Endodermal cell (in vitro differentiated cells): Measurements from ENCODE around the gene DEFB112. TPM values are rescaled to one million over a fixed set of nuclear protein-coding genes. Genes with fewer than 3 reads are reported as not detected.
A peak's percentile ranks its signal among the peaks of the same experiment; 100 is the strongest.

Experiments
- DNase-seq: peaks from one replicate; pipeline ENCODE4 v3.0.0-alpha.2; 2017
- H3K27ac ChIP-seq: 2 replicates; pipeline ENCODE4 v1.5.1; 2013; ENCODE audit warnings: mild to moderate bottlenecking, low read depth, low read length, moderate library complexity
- H3K27me3 ChIP-seq: 2 replicates; pipeline ENCODE4 v1.6.1; 2013; ENCODE audit warnings: mild to moderate bottlenecking, low read length, moderate library complexity; ENCODE audit not compliant: insufficient read depth, control insufficient read depth, poor library complexity, severe bottlenecking
- H3K36me3 ChIP-seq: 2 replicates; pipeline ENCODE4 v1.7.0; 2013; ENCODE audit warnings: mild to moderate bottlenecking, low read length, moderate library complexity; ENCODE audit not compliant: control insufficient read depth, insufficient read depth
- H3K4me1 ChIP-seq: one replicate; pipeline ENCODE4 v1.7.0; 2013; ENCODE audit warnings: low read length; ENCODE audit not compliant: control insufficient read depth, insufficient read depth
- H3K4me3 ChIP-seq: 2 replicates; pipeline ENCODE4 v1.5.1; 2013; ENCODE audit warnings: mild to moderate bottlenecking, low read length, moderate library complexity
- H3K9ac ChIP-seq: 2 replicates; pipeline ENCODE4 v1.6.1; 2013; ENCODE audit warnings: mild to moderate bottlenecking, low read length, moderate library complexity; ENCODE audit not compliant: poor library complexity, severe bottlenecking; ENCODE audit errors: extremely low read depth
- H3K9me3 ChIP-seq: 2 replicates; pipeline ENCODE4 v1.6.1; 2013; ENCODE audit warnings: mild to moderate bottlenecking, low read length, moderate library complexity; ENCODE audit not compliant: control insufficient read depth
- H3K27ac Mint-ChIP-seq: 2 replicates; pipeline ENCODE4 v1.8.0; 2020; ENCODE audit warnings: mixed read lengths
- H3K27me3 Mint-ChIP-seq: 2 replicates; pipeline ENCODE4 v1.8.0; 2021; ENCODE audit warnings: mild to moderate bottlenecking, mixed read lengths; ENCODE audit not compliant: insufficient read depth
- H3K36me3 Mint-ChIP-seq: 2 replicates; pipeline ENCODE4 v1.8.0; 2020; ENCODE audit warnings: low read depth, mixed read lengths
- H3K4me1 Mint-ChIP-seq: 2 replicates; pipeline ENCODE4 v1.8.0; 2020; ENCODE audit warnings: mixed read lengths
- H3K4me3 Mint-ChIP-seq: 2 replicates; pipeline ENCODE4 v1.8.0; 2020; ENCODE audit warnings: mild to moderate bottlenecking, moderate library complexity, mixed read lengths
- H3K9me3 Mint-ChIP-seq: 2 replicates; pipeline ENCODE4 v1.8.0; 2020; ENCODE audit warnings: mild to moderate bottlenecking, mixed read lengths
- WGBS, 2 experiments: methylation state at CpG; one replicate each; pipeline versions ENCODE4 v1.1.5 to v1.1.7; 2013; ENCODE audit warnings: missing lambda C conversion rate in 2 of 2, mixed read lengths in 1 of 2; ENCODE audit not compliant: insufficient coverage in 1 of 2, insufficient read length in 1 of 2; 5-methylcytosine and 5-hydroxymethylcytosine counted together
- total RNA-seq, 2 donors: library from RNA; stranded (reverse); fragmentation: NEBNext Ultra II Directional in 1 of 2; extraction: Animal tissue kit (Norgen Biotek cat#: 25700) in 1 of 2; gene quantifications; 2 replicates in 1 of 2; 3 replicates in 1 of 2; pipeline ENCODE4 v1.2.1, GENCODE V29; 2021
- TF ChIP-seq, protein P1 (sequence below): fragments of 200-600 bp; sonication (generic); conservative IDR thresholded peaks from 2 replicates; pipeline ENCODE4 v1.5.0; 2021; ENCODE audit warnings: antibody characterized with exemption, mild to moderate bottlenecking

Gene DEFB112
- total RNA-seq, 2 donors from 2014 or later = not detected

DNA sequence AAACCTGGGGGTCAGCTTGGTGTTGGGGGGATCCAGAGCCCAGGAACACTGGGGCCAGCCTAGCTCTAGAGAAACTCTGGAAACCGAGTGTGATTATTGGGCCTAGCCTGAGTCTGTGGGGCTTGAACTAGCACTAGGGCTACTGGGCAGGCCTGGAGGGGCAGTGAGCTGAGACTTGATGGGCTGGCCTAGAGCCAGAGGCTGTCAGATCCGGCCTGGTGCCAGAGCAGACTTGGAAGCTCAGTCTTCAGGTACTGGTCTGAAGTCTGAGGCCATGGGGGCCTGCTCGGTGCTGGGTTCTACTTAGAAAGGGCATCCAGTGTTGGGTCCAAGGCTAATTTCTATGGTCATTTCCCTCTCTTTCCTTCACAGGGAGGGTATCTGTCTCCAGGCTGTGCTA lies 2.7 kb downstream of the DEFB112 start:
- DNase-seq = no peak
- no peaks in the 10 kb centered on the region for H3K4me1 ChIP-seq
- no peak overlapping the region for H3K9ac ChIP-seq
- Mint-ChIP-seq H3K4me3 (no peak overlapping the region), H3K9me3 (no peaks in the 10 kb centered on the region), H3K27ac (no peak overlapping the region), H3K36me3 (no peaks in the 10 kb centered on the region), H3K27me3 (no peaks in the 10 kb centered on the region), H3K4me1 (no peaks in the 10 kb centered on the region)
- no peak overlapping the region for H3K27ac ChIP-seq
- TF ChIP-seq, protein P1, sequence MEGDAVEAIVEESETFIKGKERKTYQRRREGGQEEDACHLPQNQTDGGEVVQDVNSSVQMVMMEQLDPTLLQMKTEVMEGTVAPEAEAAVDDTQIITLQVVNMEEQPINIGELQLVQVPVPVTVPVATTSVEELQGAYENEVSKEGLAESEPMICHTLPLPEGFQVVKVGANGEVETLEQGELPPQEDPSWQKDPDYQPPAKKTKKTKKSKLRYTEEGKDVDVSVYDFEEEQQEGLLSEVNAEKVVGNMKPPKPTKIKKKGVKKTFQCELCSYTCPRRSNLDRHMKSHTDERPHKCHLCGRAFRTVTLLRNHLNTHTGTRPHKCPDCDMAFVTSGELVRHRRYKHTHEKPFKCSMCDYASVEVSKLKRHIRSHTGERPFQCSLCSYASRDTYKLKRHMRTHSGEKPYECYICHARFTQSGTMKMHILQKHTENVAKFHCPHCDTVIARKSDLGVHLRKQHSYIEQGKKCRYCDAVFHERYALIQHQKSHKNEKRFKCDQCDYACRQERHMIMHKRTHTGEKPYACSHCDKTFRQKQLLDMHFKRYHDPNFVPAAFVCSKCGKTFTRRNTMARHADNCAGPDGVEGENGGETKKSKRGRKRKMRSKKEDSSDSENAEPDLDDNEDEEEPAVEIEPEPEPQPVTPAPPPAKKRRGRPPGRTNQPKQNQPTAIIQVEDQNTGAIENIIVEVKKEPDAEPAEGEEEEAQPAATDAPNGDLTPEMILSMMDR = no peak
- H3K4me3 ChIP-seq = no peak overlapping the region
- no peaks in the 10 kb centered on the region for H3K9me3 ChIP-seq
- no peaks in the 10 kb centered on the region for H3K36me3 ChIP-seq
- no peaks in the 10 kb centered on the region for H3K27me3 ChIP-seq
- WGBS, 2 experiments = 89% methylated on average over 3 of the region's 3 CpGs; no CpG with 5 or more reads in 1 of the 2 experiments

DNA sequence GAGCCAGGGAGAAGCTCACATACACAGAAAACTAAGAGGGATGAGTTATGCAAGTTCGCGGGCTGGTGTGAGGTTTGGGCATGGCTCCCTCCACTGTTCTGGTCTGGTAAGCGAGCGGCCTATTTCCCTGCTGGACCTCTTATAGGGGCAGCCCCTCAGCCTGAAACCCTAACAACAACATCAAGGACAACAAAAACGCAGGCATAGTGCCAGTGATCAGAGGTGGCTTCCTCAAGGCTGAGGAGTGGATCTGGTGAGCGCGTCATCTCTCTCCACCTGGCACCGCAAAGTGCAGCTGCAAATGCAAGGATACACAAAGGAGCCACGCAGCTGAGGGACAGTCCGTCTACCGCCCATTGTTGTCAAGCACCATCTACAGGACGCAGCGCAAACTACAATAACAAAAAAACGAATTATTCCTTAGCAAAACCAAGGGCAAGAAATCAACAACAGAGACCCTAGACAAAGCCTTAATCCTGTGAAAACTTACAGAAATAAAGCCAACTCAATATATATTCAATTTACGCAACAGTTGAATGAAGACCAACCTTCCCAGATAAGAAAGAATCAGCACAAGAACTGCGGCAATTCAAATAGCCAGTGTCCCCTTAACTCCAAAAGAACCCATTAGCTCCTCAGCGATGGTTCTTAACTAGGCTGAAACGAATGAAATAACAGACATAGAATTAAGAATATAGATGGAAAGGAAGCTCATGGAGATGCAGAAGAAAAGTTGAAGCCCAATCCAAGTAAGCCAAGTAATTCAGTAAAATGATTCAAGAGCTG lies 18.8 kb downstream of the DEFB112 start:
- H3K36me3 Mint-ChIP-seq = no peaks in the 10 kb centered on the region
- no peak overlapping the region for H3K27ac ChIP-seq

DNA sequence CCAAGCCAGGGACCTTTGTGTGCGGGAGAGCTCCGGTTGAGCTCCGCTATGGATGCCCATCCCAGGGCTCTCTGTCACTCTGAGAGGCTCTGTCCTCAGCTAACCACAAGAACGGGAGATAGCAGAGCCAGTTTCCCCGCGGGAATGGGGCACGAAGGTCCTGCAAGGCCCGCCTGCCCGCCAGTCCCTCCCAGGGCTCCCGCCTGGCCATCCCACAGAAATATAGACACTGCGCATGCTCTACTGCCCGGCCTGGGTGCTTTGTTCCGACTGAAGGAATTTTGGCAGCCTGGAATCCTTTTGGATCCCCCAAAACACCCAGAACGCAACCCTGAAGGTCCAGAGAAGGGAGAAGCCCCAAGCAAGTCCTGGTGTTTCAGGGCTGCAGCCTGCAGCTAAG lies 19.4 kb downstream of the DEFB112 start:
- Mint-ChIP-seq H3K9me3 (no peaks in the 10 kb centered on the region), H3K27me3 (peaks cover 11% of the 10 kb centered on the region), H3K4me3 (peak overlapping the region; percentile 44), H3K36me3 (no peaks in the 10 kb centered on the region), H3K4me1 (no peaks in the 10 kb centered on the region), H3K27ac (peak overlapping the region; percentile 90)
- 86 to 100% methylated on average over 4 to 14 of the region's 14 CpGs for WGBS, 2 experiments
- DNase-seq = no peak
- Histone ChIP-seq H3K27ac (no peak overlapping the region), H3K4me3 (no peak overlapping the region), H3K27me3 (no peaks in the 10 kb centered on the region), H3K36me3 (no peaks in the 10 kb centered on the region), H3K9ac (no peak overlapping the region), H3K9me3 (no peaks in the 10 kb centered on the region), H3K4me1 (no peaks in the 10 kb centered on the region)
- TF ChIP-seq, protein P1 = no peak

More for the DNA sequence above, 18.8 kb downstream of the DEFB112 start:
- Histone ChIP-seq H3K36me3 (no peaks in the 10 kb centered on the region), H3K9ac (no peak overlapping the region), H3K9me3 (no peaks in the 10 kb centered on the region), H3K4me1 (no peaks in the 10 kb centered on the region), H3K4me3 (no peak overlapping the region), H3K27me3 (no peaks in the 10 kb centered on the region)
- 44 to 46% methylated on average over 6 to 18 of the region's 18 CpGs for WGBS, 2 experiments
- H3K4me1 Mint-ChIP-seq = no peaks in the 10 kb centered on the region
- no peaks in the 10 kb centered on the region for H3K9me3 Mint-ChIP-seq
- TF ChIP-seq, protein P1 = peak; percentile 77
- peaks cover 11% of the 10 kb centered on the region for H3K27me3 Mint-ChIP-seq
- DNase-seq = peak; percentile 88
- peak overlapping the region; percentile 44 for H3K4me3 Mint-ChIP-seq
- H3K27ac Mint-ChIP-seq = peak overlapping the region; percentile 90
